K562 (cell line): ENCODE data around the gene SIGLEC6. TPM values are rescaled to one million over a fixed set of nuclear protein-coding genes. Genes with fewer than 3 reads are reported as not detected.

Experiments
- ATF1 ChIP-seq, 2 experiments: fragments of 450-650 bp in 1 of 2; IDR thresholded peaks; 2 replicates each; pipeline ENCODE4 v1.6.1; 2016; ENCODE audit warnings: missing compliant biosample characterization in 1 of 2, missing genetic modification characterization in 1 of 2
- ELF2 ChIP-seq: fragments of 250-450 bp; sonication (Bioruptor Pico); IDR thresholded peaks from 2 replicates; pipeline ENCODE4 v1.5.0; 2021; ENCODE audit warnings: mild to moderate bottlenecking
- GATAD2A ChIP-seq: fragments of 450-650 bp; IDR thresholded peaks from 2 replicates; pipeline ENCODE4 v1.6.1; 2017
- JUND ChIP-seq, 2 experiments: IDR thresholded peaks; 2 replicates in 1 of 2; 3 replicates in 1 of 2; pipeline ENCODE4 v1.6.1; 2011; ENCODE audit warnings: borderline replicate concordance in 2 of 2, low read depth in 2 of 2, low read length in 2 of 2, improper control_type of control experiment in 1 of 2, missing biosample characterization in 1 of 2, missing genetic modification characterization in 1 of 2, missing genetic modification reagents in 1 of 2
- MAZ ChIP-seq, 2 experiments: fragments of 450-650 bp in 1 of 2; sonication (generic) in 1 of 2; formaldehyde crosslinking; IDR thresholded peaks in 1 of 2; conservative IDR thresholded peaks in 1 of 2; 2 replicates each; pipeline versions ENCODE4 v1.4.0 to v1.5.0; 2020; ENCODE audit warnings: mild to moderate bottlenecking in 1 of 2, missing genetic modification reagents in 1 of 2
- MYBL2 ChIP-seq, 2 experiments: fragments of 450-650 bp in 1 of 2; sonication (generic) in 1 of 2; formaldehyde crosslinking in 1 of 2; IDR thresholded peaks; 2 replicates each; pipeline versions ENCODE4 v1.6.1 to v1.8.1; 2017 to 2022; ENCODE audit warnings: borderline replicate concordance in 1 of 2, inconsistent platforms in 1 of 2, low read depth in 1 of 2, mild to moderate bottlenecking in 1 of 2, missing genetic modification reagents in 1 of 2, moderate library complexity in 1 of 2
- NEUROD1 ChIP-seq: fragments of 150-350 bp; IDR thresholded peaks from 2 replicates; pipeline ENCODE4 v1.6.1; 2014; ENCODE audit warnings: borderline replicate concordance, low read length, low read depth; ENCODE audit not compliant: partially characterized antibody
- NFXL1 ChIP-seq: fragments of 450-650 bp; formaldehyde crosslinking; IDR thresholded peaks from 2 replicates; pipeline ENCODE4 v1.4.0; 2021; ENCODE audit warnings: mild to moderate bottlenecking
- POLR2A ChIP-seq: fragments of 450-650 bp; conservative IDR thresholded peaks from 2 replicates; pipeline ENCODE4 v1.6.1; 2016
- SMAD3 ChIP-seq: fragments of 450-650 bp; formaldehyde crosslinking; conservative IDR thresholded peaks from 2 replicates; pipeline ENCODE4 v1.4.0; 2020; ENCODE audit warnings: mild to moderate bottlenecking
- SP1 ChIP-seq: sonication (generic); formaldehyde crosslinking; IDR thresholded peaks from 2 replicates; pipeline ENCODE4 v1.8.1; 2022; ENCODE audit warnings: mild to moderate bottlenecking, missing genetic modification reagents
- SRSF1 ChIP-seq: fragments of 200-400 bp; formaldehyde crosslinking; IDR thresholded peaks from 2 replicates; pipeline ENCODE4 v1.6.1; 2017; ENCODE audit warnings: mild to moderate bottlenecking, low read depth, low read length, moderate library complexity
- TSHZ1 ChIP-seq: fragments of 250-450 bp; sonication (Bioruptor Pico); IDR thresholded peaks from 2 replicates; pipeline ENCODE4 v1.4.0; 2020; ENCODE audit warnings: mild to moderate bottlenecking, moderate library complexity
- ZEB2 ChIP-seq: fragments of 450-650 bp; IDR thresholded peaks from 2 replicates; pipeline ENCODE4 v1.6.1; 2016
- ZNF184 ChIP-seq: sonication (generic); formaldehyde crosslinking; IDR thresholded peaks from 2 replicates; pipeline ENCODE4 v1.5.0; 2020; ENCODE audit warnings: missing genetic modification reagents
- ZNF584 ChIP-seq: fragments of 200-800 bp; sonication (Bioruptor generic); IDR thresholded peaks from 2 replicates; pipeline ENCODE4 v1.6.1; 2016; ENCODE audit warnings: low read depth, mild to moderate bottlenecking, missing genetic modification characterization, missing compliant biosample characterization
- polyA plus RNA-seq, 8 experiments: library from polyadenylated mRNA; depleted of rRNA in 4 of 8; stranded (reverse) in 5 of 8; unstranded in 3 of 8; fragments of >200 nt; fragmentation: Nextera tagmentation in 2 of 8; fragmentation: Illumina TruSeq in 1 of 8; extraction: Ambion mirVana in 2 of 8; extraction: Trizol in 1 of 8; gene quantifications; 2 replicates each; pipeline versions ENCODE4 v1.2.1 to v1.2.3, GENCODE V29; 2011 to 2014; ENCODE audit warnings: inconsistent platforms in 1 of 8, missing spikeins in 1 of 8
- total RNA-seq, 7 experiments: library from RNA; depleted of rRNA in 6 of 7; stranded (reverse); fragments of >200 nt in 6 of 7; fragmentation: Illumina TruSeq in 2 of 7; extraction: Trizol in 2 of 7; gene quantifications; 2 replicates each; pipeline versions ENCODE4 v1.2.1 to v1.2.3, GENCODE V29; 2011 to 2021; ENCODE audit warnings: low replicate concordance in 1 of 7
- TF ChIP-seq, protein P1 (sequence below), 2 experiments: fragments of 250-450 bp in 1 of 2; fragments of 450-650 bp in 1 of 2; sonication (Bioruptor Pico) in 1 of 2; IDR thresholded peaks; 2 replicates each; pipeline versions ENCODE4 v1.6.1 to v1.8.0; 2016 to 2021; ENCODE audit warnings: mild to moderate bottlenecking in 2 of 2, moderate library complexity in 2 of 2, missing compliant biosample characterization in 1 of 2, missing genetic modification characterization in 1 of 2
- TF ChIP-seq, protein P2 (sequence below): sonication (generic); formaldehyde crosslinking; IDR thresholded peaks from 2 replicates; pipeline ENCODE4 v1.5.0; 2020; ENCODE audit warnings: missing genetic modification reagents
- TF ChIP-seq, protein P3 (sequence below): sonication (generic); formaldehyde crosslinking; IDR thresholded peaks from 2 replicates; pipeline ENCODE4 v1.9.0; 2022; ENCODE audit warnings: mild to moderate bottlenecking, missing genetic modification reagents

The SIGLEC6 gene
- total and polyA plus RNA-seq, 9 of the 15 experiments (the other 6 are each of a cell fraction or from before 2014, with no cell fraction given): 0.03 to 17.5 (median 0.71) TPM

- TF ChIP-seq NFXL1 (CRISPR knock-in tag): no peak
- TF ChIP-seq ATF1 (CRISPR knock-in tag; IDR thresholded peaks at IDR 0.05): no peak
- peak; percentile 34; the same call in 1 of the 2 replicates for TF ChIP-seq ATF1 (tag; IDR thresholded peaks at IDR 0.05)
- no peak for TF ChIP-seq MYBL2 (IDR thresholded peaks at IDR 0.05; ENCODE audit: low read depth)
- no peak for TF ChIP-seq MYBL2 (CRISPR knock-in tag; IDR thresholded peaks at IDR 0.05; ENCODE audit: borderline replicate concordance)
- TF ChIP-seq, protein P1, sequence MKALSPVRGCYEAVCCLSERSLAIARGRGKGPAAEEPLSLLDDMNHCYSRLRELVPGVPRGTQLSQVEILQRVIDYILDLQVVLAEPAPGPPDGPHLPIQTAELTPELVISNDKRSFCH (CRISPR knock-in tag; IDR thresholded peaks at IDR 0.05): no peak
- TF ChIP-seq, protein P1 (tag; IDR thresholded peaks at IDR 0.05): 0 out of 2 replicates have a peak, but pooled peaks have one; percentile 34
- TF ChIP-seq ELF2 (CRISPR knock-in tag): 0 out of 2 replicates have a peak, but pooled peaks have one; percentile 46
- no peak for TF ChIP-seq SRSF1
- 0 out of 2 replicates have a peak, but pooled peaks have one; percentile 8 for TF ChIP-seq JUND (IDR thresholded peaks at IDR 0.05; ENCODE audit: borderline replicate concordance, low read depth, low read length)
- peak; percentile 56; the same call in 1 of the 3 replicates for TF ChIP-seq JUND (tag; IDR thresholded peaks at IDR 0.05; ENCODE audit: borderline replicate concordance, low read depth, low read length)
- no peak; the same call in none of the 2 replicates for TF ChIP-seq ZEB2
- TF ChIP-seq ZNF584 (CRISPR knock-in tag): 0 out of 2 replicates have a peak, but pooled peaks have one; percentile 59
- no peak for TF ChIP-seq ZNF184
- TF ChIP-seq, protein P2, sequence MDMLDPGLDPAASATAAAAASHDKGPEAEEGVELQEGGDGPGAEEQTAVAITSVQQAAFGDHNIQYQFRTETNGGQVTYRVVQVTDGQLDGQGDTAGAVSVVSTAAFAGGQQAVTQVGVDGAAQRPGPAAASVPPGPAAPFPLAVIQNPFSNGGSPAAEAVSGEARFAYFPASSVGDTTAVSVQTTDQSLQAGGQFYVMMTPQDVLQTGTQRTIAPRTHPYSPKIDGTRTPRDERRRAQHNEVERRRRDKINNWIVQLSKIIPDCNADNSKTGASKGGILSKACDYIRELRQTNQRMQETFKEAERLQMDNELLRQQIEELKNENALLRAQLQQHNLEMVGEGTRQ (CRISPR knock-in tag): no peak
- TF ChIP-seq TSHZ1: no peak
- TF ChIP-seq SMAD3: no peak
- peak; percentile 62 for TF ChIP-seq SP1 (CRISPR knock-in tag)
- no peak for TF ChIP-seq NEUROD1
- TF ChIP-seq, protein P3, sequence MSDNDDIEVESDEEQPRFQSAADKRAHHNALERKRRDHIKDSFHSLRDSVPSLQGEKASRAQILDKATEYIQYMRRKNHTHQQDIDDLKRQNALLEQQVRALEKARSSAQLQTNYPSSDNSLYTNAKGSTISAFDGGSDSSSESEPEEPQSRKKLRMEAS: peak; percentile 71
- peak; percentile 9 to 62; a peak in 1 of 4 replicates for TF ChIP-seq MAZ (CRISPR knock-in tag; conservative IDR thresholded peaks at IDR 0.05 in 1 of 2, IDR thresholded peaks at IDR 0.05 in 1 of 2)
- peak; percentile 29; the same call in 1 of the 2 replicates for TF ChIP-seq GATAD2A
- TF ChIP-seq POLR2A: peak; percentile 81
These were observed 18.3 kb upstream of the SIGLEC6 start (continued) for GRCh38 chr19:51549533-51550324.
